ENCODE results near the gene WNT5B. TPM values are rescaled to one million over a fixed set of nuclear protein-coding genes. Genes with fewer than 3 reads are reported as not detected.

WNT5B gene
- total and polyA plus RNA-seq, 2 donors (not counting 1 experiment from before 2014, with no cell fraction given) = 0.33 to 0.57 TPM

- H3K4me1 Mint-ChIP-seq = peaks cover 18% of the 10 kb centered on the region
- 17% methylated on average over 18 of the region's 18 CpGs for WGBS (ENCODE audit: insufficient coverage)
These were observed 40.0 kb downstream of the WNT5B start for GRCh38 chr12:1668833-1669543.

More at GRCh38 chr12:1668833-1669543, 40.0 kb downstream of the WNT5B start:
- H2AFZ ChIP-seq (ENCODE audit: insufficient read depth, low read depth, low read length, poor library complexity, severe bottlenecking) = peak overlapping the region; percentile 54
- Mint-ChIP-seq H3K27me3 (no peaks in the 10 kb centered on the region), H3K9me3 (ENCODE audit: insufficient read depth) (no peaks in the 10 kb centered on the region), H3K4me3 (peak overlapping the region; percentile 30), H3K27ac (no peak overlapping the region)
- intact Hi-C loops (cut with micrococcal nuclease) = no loop called here
- no peak overlapping the region for H3K9ac ChIP-seq (ENCODE audit: low read length)
- H3K27me3 ChIP-seq (replicated peaks in 1 of 4; ENCODE audit: control extremely low read depth in 1 of 4, control insufficient read depth in 3 of 4, insufficient read depth in 4 of 4, low read length in 3 of 4) = no peaks in the 10 kb centered on the region
- H3K4me2 ChIP-seq (replicated peaks; ENCODE audit: low read depth, low read length, poor library complexity, severe bottlenecking) = peak overlapping the region; percentile 10
- no peak for TF ChIP-seq EZH2 (IDR thresholded peaks at IDR 0.05; ENCODE audit: borderline replicate concordance, insufficient read depth, low read depth, low read length, poor library complexity, severe bottlenecking)
- TF ChIP-seq CTCF (IDR thresholded peaks at IDR 0.05) = no peak
- peaks cover 10 to 13% of the 10 kb centered on the region in 2 donors for H3K4me1 ChIP-seq (ENCODE audit: control insufficient read depth in 2 of 2, insufficient read depth in 2 of 2, low read length in 2 of 2)
- ChIA-PET POLR2A (no interaction called here), CTCF (interaction anchor here (0.9 to 3.8 kb wide), 2 partner anchors 14 to 16 kb away, joined by 3 to 16 read pairs; no protein-coding TSS in a partner anchor)
- H3K4me3 ChIP-seq (ENCODE audit: control extremely low read depth in 1 of 5, extremely low read depth in 1 of 5, insufficient read depth in 1 of 5, low read depth in 2 of 5, low read length in 4 of 5) = no peak overlapping the region
- DNase-seq = no peak
- H3K79me2 ChIP-seq (ENCODE audit: control insufficient read depth, insufficient read depth, low read length) = no peaks in the 10 kb centered on the region
- H4K20me1 ChIP-seq (ENCODE audit: control insufficient read depth, insufficient read depth, low read length, poor library complexity, severe bottlenecking) = no peaks in the 10 kb centered on the region
- no peak overlapping the region for H3K27ac ChIP-seq (ENCODE audit: low read length in 2 of 2)
- no peaks in the 10 kb centered on the region for H3K36me3 ChIP-seq (replicated peaks in 1 of 2; ENCODE audit: control extremely low read depth in 1 of 2, control insufficient read depth in 1 of 2, extremely low read depth in 1 of 2, insufficient read depth in 2 of 2, low read length in 1 of 2)
- H3K9me3 ChIP-seq (ENCODE audit: control extremely low read depth in 1 of 3, control insufficient read depth in 2 of 3, insufficient read depth in 1 of 3, low read length in 2 of 3) = no peaks in the 10 kb centered on the region
- no peak for ATAC-seq (ENCODE audit: low read depth)
